Measurements from ENCODE around the gene ZCCHC17.

DNA sequence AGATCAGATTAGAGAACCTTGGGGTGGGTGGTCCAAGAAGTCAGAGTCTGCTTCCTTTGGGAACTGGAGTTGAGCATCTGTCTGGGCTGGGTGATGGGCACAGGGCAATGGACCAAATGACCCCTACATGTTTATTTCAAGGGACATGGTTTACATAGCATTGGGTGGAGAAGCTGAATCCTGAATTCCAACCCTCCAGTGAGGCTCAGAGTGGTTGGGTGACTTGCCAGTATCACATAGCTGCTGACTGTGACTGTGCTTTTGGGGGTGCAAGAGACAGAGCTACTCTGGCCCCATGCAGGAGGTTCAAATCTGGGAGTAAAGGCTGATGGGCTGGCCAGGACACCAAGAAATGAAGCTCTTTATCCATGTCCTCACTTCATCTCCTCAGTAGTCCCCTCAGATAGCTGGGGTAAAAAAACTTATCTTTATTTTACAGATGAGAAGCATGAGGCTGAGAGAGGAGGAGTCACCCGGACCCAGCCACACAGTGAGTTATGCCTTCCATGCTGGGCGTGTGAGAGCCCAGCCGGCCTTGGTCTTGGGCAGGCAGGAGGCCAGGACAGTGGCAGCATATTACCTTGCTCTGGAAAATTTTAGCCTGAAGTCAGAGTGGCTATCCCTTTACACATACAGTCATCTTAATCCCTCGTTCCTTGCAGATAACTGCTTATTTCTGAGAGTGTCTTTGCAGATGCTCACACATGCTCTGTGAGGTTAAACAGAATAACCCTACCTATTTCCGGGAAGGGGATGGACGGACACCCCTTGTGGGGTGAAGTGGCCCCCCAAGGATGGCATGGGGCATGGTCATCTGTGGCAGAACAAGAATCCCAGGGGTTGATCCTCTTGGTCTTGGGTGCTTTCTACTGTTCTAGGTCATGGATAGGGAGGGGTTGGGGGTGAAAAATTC, 113.4 kb downstream of the ZCCHC17 start:
- TF ChIP-seq, protein P1, sequence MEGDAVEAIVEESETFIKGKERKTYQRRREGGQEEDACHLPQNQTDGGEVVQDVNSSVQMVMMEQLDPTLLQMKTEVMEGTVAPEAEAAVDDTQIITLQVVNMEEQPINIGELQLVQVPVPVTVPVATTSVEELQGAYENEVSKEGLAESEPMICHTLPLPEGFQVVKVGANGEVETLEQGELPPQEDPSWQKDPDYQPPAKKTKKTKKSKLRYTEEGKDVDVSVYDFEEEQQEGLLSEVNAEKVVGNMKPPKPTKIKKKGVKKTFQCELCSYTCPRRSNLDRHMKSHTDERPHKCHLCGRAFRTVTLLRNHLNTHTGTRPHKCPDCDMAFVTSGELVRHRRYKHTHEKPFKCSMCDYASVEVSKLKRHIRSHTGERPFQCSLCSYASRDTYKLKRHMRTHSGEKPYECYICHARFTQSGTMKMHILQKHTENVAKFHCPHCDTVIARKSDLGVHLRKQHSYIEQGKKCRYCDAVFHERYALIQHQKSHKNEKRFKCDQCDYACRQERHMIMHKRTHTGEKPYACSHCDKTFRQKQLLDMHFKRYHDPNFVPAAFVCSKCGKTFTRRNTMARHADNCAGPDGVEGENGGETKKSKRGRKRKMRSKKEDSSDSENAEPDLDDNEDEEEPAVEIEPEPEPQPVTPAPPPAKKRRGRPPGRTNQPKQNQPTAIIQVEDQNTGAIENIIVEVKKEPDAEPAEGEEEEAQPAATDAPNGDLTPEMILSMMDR (IDR thresholded peaks at IDR 0.05) = no peak
- no peak for TF ChIP-seq POLR2A (IDR thresholded peaks at IDR 0.05)
